ENCODE measurements around the gene MMP20.
"Not testable (repeated sequence)": the region's sequence is repeated elsewhere in the genome, so short reads cannot be mapped to it uniquely, and the experiment has no call there.

Gene MMP20

GRCh38 chr11:102625177-102625576, at the start of gene MMP20:
Gene MMP20, minus strand, starts transcription at chr11:102625332. Its CDS starts 13 bp downstream, at chr11:102625319.
- peak in 1 of 3 experiments; percentile 13 for DNase-seq

- DNase-seq: no peak
Observed at GRCh38 chr11:102669664-102670063, 44.5 kb upstream of the MMP20 start.

GRCh38 chr11:102666331-102666957, 41.3 kb upstream of the MMP20 start:
- DNase-seq: peak; percentile 35 to 72 (median 43)

GRCh38 chr11:102664001-102664752, 39.0 kb upstream of the MMP20 start:
- no peak for DNase-seq

GRCh38 chr11:102662607-102663006, 37.5 kb upstream of the MMP20 start:
- peak in 2 of 3 experiments; percentile 26 to 65 for DNase-seq

GRCh38 chr11:102661040-102661439, 35.9 kb upstream of the MMP20 start:
- DNase-seq: no peak

GRCh38 chr11:102656528-102656927, 31.4 kb upstream of the MMP20 start:
- no peak for DNase-seq

GRCh38 chr11:102655547-102655946, 30.4 kb upstream of the MMP20 start:
- DNase-seq: no peak

GRCh38 chr11:102654761-102655160, 29.6 kb upstream of the MMP20 start:
- DNase-seq: no peak

- no peak for DNase-seq
Observed at GRCh38 chr11:102653744-102654291, 28.7 kb upstream of the MMP20 start.

- DNase-seq: no peak
Observed at GRCh38 chr11:102647430-102647829, 22.3 kb upstream of the MMP20 start.

GRCh38 chr11:102643941-102644340, 18.8 kb upstream of the MMP20 start:
- DNase-seq: no peak

GRCh38 chr11:102640946-102641345, 15.8 kb upstream of the MMP20 start:
- no peak for DNase-seq

GRCh38 chr11:102639656-102640055, 14.5 kb upstream of the MMP20 start:
- DNase-seq: no peak

GRCh38 chr11:102637731-102638130, 12.6 kb upstream of the MMP20 start:
- no peak for DNase-seq

GRCh38 chr11:102633385-102634026, 8.4 kb upstream of the MMP20 start:
- DNase-seq: no peak

GRCh38 chr11:102632026-102632425, 6.9 kb upstream of the MMP20 start:
- DNase-seq: no peak

GRCh38 chr11:102630598-102631448, 5.7 kb upstream of the MMP20 start:
- no peak for DNase-seq

- DNase-seq: not testable (repeated sequence)
Observed at GRCh38 chr11:102629908-102630307, 4.8 kb upstream of the MMP20 start.

- DNase-seq: no peak
Observed at GRCh38 chr11:102626676-102627075, 1.5 kb upstream of the MMP20 start.

GRCh38 chr11:102623998-102624397, 1.1 kb downstream of the MMP20 start:
- DNase-seq: no peak

- no peak for DNase-seq
Observed at GRCh38 chr11:102623128-102623527, 2.0 kb downstream of the MMP20 start.

GRCh38 chr11:102622258-102622657, 2.9 kb downstream of the MMP20 start:
- no peak for DNase-seq
